Neural progenitor cell (in vitro differentiated cells): Measurements from ENCODE around the gene JAZF1. TPM values are rescaled to one million over a fixed set of nuclear protein-coding genes. Genes with fewer than 3 reads are reported as not detected.

ENCODE experiments used
- DNase-seq: peaks from one replicate; pipeline ENCODE4 v3.0.0-alpha.2; 2016; ENCODE audit warnings: low spot score
- H2AFZ ChIP-seq: fragments of 200-600 bp; sonication (generic); replicated peaks from 2 replicates; pipeline ENCODE4 v1.6.1; 2016; ENCODE audit warnings: antibody characterized with exemption
- H3F3A ChIP-seq: fragments of 200-600 bp; sonication (generic); 2 replicates; pipeline ENCODE4 v1.6.1; 2016; ENCODE audit warnings: antibody characterized with exemption, low read depth
- H3K27ac ChIP-seq: fragments of 200-600 bp; sonication (generic); 2 replicates; pipeline ENCODE4 v1.5.1; 2016; ENCODE audit warnings: mild to moderate bottlenecking
- H3K27me3 ChIP-seq: fragments of 200-600 bp; sonication (generic); 2 replicates; pipeline ENCODE4 v1.6.1; 2016; ENCODE audit warnings: mild to moderate bottlenecking, moderate library complexity
- H3K36me3 ChIP-seq: fragments of 200-600 bp; sonication (generic); 2 replicates; pipeline ENCODE4 v1.5.1; 2016
- H3K4me1 ChIP-seq: fragments of 200-600 bp; sonication (generic); 2 replicates; pipeline ENCODE4 v1.6.1; 2016; ENCODE audit warnings: mixed run types
- H3K4me2 ChIP-seq: fragments of 200-600 bp; sonication (generic); 2 replicates; pipeline ENCODE4 v1.6.1; 2016
- H3K4me3 ChIP-seq: fragments of 200-600 bp; sonication (generic); 2 replicates; pipeline ENCODE4 v1.5.1; 2016
- H3K79me2 ChIP-seq: fragments of 200-600 bp; sonication (generic); 2 replicates; pipeline ENCODE4 v1.6.1; 2016; ENCODE audit warnings: low read depth
- H3K9ac ChIP-seq: fragments of 200-600 bp; sonication (generic); 2 replicates; pipeline ENCODE4 v1.6.1; 2016
- H3K9me3 ChIP-seq: fragments of 200-600 bp; sonication (generic); 2 replicates; pipeline ENCODE4 v1.5.1; 2016; ENCODE audit warnings: low read depth
- H4K20me1 ChIP-seq: fragments of 200-600 bp; sonication (generic); 2 replicates; pipeline ENCODE4 v1.6.1; 2016; ENCODE audit warnings: low read depth
- H3K27ac Mint-ChIP-seq: 3 replicates; pipeline ENCODE4 v1.8.0; 2021; ENCODE audit warnings: mixed read lengths
- H3K27me3 Mint-ChIP-seq: 2 replicates; pipeline ENCODE4 v1.8.0; 2022; ENCODE audit warnings: low read depth, mild to moderate bottlenecking, inconsistent platforms, moderate library complexity, mixed read lengths; ENCODE audit not compliant: insufficient read depth
- H3K36me3 Mint-ChIP-seq: 3 replicates; pipeline ENCODE4 v1.8.0; 2021; ENCODE audit warnings: mixed read lengths
- H3K4me1 Mint-ChIP-seq: 3 replicates; pipeline ENCODE4 v1.8.0; 2021; ENCODE audit warnings: mixed read lengths
- H3K4me3 Mint-ChIP-seq: 3 replicates; pipeline ENCODE4 v1.8.0; 2021; ENCODE audit warnings: mild to moderate bottlenecking, moderate library complexity, mixed read lengths
- H3K9me3 Mint-ChIP-seq: 3 replicates; pipeline ENCODE4 v1.8.0; 2020; ENCODE audit warnings: mixed read lengths
- EZH2 ChIP-seq: fragments of 200-600 bp; sonication (generic); IDR thresholded peaks from 2 replicates; pipeline ENCODE4 v1.6.1; 2017; ENCODE audit warnings: antibody characterized with exemption, mild to moderate bottlenecking, moderate library complexity
- EZH2phosphoT487 ChIP-seq: fragments of 200-600 bp; sonication (generic); IDR thresholded peaks from 2 replicates; pipeline ENCODE4 v1.6.1; 2017; ENCODE audit warnings: antibody characterized with exemption
- total RNA-seq: library from RNA; depleted of rRNA; stranded (reverse); fragments of >200 nt; gene quantifications from 2 replicates; pipeline ENCODE4 v1.2.3, GENCODE V29; 2015; ENCODE audit warnings: low replicate concordance
- TF ChIP-seq, protein P1 (sequence below): fragments of 200-600 bp; sonication (generic); IDR thresholded peaks from 2 replicates; pipeline ENCODE4 v1.5.1; 2017; ENCODE audit warnings: antibody characterized with exemption, mild to moderate bottlenecking

The JAZF1 gene
- total RNA-seq, 1 donor from 2014 or later, result 3.1 TPM

DNA sequence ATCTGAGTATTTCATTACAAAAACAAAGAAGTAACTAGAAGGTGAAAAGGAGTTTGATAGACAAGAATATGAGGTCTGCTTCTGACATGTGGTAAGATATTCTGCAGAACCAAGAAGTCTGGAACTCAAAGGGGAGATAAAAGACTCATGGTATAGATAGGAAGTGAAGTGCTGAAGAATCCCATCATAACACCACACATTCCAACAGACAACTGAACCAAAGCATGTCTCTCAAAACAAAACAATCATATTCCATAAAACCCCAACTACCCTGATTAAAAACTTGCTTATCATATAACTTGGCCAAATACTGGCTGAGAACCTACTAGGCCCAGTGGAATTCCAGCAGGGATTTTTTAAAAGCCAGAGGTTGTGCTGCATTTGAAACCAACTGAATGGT lies 178.7 kb downstream of the JAZF1 start:
- no peaks in the 10 kb centered on the region for H3K9me3 Mint-ChIP-seq
- no peak overlapping the region for H3K4me3 Mint-ChIP-seq
- Histone ChIP-seq H3K4me2 (no peak overlapping the region), H3K36me3 (no peaks in the 10 kb centered on the region), H3K4me1 (no peaks in the 10 kb centered on the region), H3K4me3 (no peak overlapping the region), H4K20me1 (no peaks in the 10 kb centered on the region), H3K27me3 (no peaks in the 10 kb centered on the region), H3K27ac (no peak overlapping the region), H3K9ac (no peak overlapping the region), H2AFZ (no peak overlapping the region), H3F3A (no peaks in the 10 kb centered on the region), H3K79me2 (no peaks in the 10 kb centered on the region), H3K9me3 (no peaks in the 10 kb centered on the region)
- H3K36me3 Mint-ChIP-seq, result no peaks in the 10 kb centered on the region
- peaks cover 2% of the 10 kb centered on the region for H3K27me3 Mint-ChIP-seq
- H3K4me1 Mint-ChIP-seq, result peaks cover 7% of the 10 kb centered on the region
- no peak for DNase-seq
- H3K27ac Mint-ChIP-seq, result no peak overlapping the region
- TF ChIP-seq, protein P1, sequence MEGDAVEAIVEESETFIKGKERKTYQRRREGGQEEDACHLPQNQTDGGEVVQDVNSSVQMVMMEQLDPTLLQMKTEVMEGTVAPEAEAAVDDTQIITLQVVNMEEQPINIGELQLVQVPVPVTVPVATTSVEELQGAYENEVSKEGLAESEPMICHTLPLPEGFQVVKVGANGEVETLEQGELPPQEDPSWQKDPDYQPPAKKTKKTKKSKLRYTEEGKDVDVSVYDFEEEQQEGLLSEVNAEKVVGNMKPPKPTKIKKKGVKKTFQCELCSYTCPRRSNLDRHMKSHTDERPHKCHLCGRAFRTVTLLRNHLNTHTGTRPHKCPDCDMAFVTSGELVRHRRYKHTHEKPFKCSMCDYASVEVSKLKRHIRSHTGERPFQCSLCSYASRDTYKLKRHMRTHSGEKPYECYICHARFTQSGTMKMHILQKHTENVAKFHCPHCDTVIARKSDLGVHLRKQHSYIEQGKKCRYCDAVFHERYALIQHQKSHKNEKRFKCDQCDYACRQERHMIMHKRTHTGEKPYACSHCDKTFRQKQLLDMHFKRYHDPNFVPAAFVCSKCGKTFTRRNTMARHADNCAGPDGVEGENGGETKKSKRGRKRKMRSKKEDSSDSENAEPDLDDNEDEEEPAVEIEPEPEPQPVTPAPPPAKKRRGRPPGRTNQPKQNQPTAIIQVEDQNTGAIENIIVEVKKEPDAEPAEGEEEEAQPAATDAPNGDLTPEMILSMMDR, result no peak
- TF ChIP-seq EZH2phosphoT487 (no peak), EZH2 (no peak)

DNA sequence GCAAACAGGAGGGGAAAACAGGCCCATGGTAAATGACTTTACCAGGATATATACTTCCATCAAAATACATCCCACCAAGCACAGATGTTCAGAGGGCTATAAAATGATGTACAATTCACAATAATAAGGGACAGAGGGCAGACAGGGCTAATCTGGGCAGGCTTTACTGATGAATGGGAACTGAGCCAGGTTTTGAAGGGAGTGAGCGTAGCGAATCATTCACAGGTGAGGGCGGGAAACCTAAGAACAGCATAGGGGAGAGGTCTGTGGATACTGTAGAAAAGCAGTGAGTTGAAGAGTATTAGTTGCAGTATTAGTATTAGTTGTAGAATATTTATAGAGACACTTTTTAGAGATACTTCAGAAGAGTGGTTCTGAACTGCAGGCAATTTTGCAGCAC lies 180.8 kb downstream of the JAZF1 start:
- Histone ChIP-seq H2AFZ (no peak overlapping the region), H3K27me3 (no peaks in the 10 kb centered on the region), H3K79me2 (no peaks in the 10 kb centered on the region), H4K20me1 (no peaks in the 10 kb centered on the region), H3K4me2 (no peak overlapping the region), H3K9ac (no peak overlapping the region), H3K4me3 (no peak overlapping the region), H3K27ac (no peak overlapping the region), H3K9me3 (no peaks in the 10 kb centered on the region), H3F3A (no peaks in the 10 kb centered on the region), H3K4me1 (no peaks in the 10 kb centered on the region), H3K36me3 (no peaks in the 10 kb centered on the region)
- H3K36me3 Mint-ChIP-seq, result no peaks in the 10 kb centered on the region
- peaks cover 2% of the 10 kb centered on the region for H3K27me3 Mint-ChIP-seq
- DNase-seq, result no peak
- TF ChIP-seq, protein P1, result no peak
- TF ChIP-seq EZH2 (no peak), EZH2phosphoT487 (no peak)
- no peaks in the 10 kb centered on the region for H3K9me3 Mint-ChIP-seq
- no peak overlapping the region for H3K27ac Mint-ChIP-seq
- H3K4me1 Mint-ChIP-seq, result no peaks in the 10 kb centered on the region
- no peak overlapping the region for H3K4me3 Mint-ChIP-seq

DNA sequence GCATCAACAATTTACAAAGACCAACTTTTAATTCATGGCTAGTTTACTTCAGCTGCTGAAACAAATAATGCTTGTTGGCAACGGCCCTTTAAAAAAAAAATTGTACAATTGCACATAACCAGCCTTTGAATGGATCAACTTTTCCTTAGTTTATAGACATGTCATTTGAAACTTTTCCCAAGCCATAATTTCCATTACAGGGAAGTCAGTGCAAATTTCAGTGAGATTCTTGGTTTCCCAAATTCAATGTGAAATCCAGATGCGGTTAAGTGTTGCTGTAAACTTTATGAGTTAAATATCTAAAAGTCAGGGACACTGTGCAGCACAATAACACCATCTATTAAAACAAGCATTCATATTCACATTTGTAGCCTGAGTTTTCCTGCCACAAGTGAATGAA lies 182.2 kb downstream of the JAZF1 start:
- H3K79me2 ChIP-seq, result no peaks in the 10 kb centered on the region
- no peaks in the 10 kb centered on the region for H4K20me1 ChIP-seq
- DNase-seq, result no peak
- no peaks in the 10 kb centered on the region for H3K36me3 ChIP-seq
- H3K27ac Mint-ChIP-seq, result no peak overlapping the region
- no peaks in the 10 kb centered on the region for H3K27me3 ChIP-seq
- no peak overlapping the region for H2AFZ ChIP-seq
- no peak overlapping the region for H3K4me3 ChIP-seq
- no peaks in the 10 kb centered on the region for H3F3A ChIP-seq
- H3K27ac ChIP-seq, result no peak overlapping the region
- no peak overlapping the region for H3K9ac ChIP-seq
- H3K9me3 Mint-ChIP-seq, result no peaks in the 10 kb centered on the region
- no peaks in the 10 kb centered on the region for H3K36me3 Mint-ChIP-seq
- no peaks in the 10 kb centered on the region for H3K9me3 ChIP-seq
- TF ChIP-seq, protein P1, result no peak
- TF ChIP-seq EZH2phosphoT487 (no peak), EZH2 (no peak)
- H3K4me2 ChIP-seq, result no peak overlapping the region
- peaks cover under 1% of the 10 kb centered on the region for H3K4me1 ChIP-seq
- H3K27me3 Mint-ChIP-seq, result no peaks in the 10 kb centered on the region
- H3K4me1 Mint-ChIP-seq, result no peaks in the 10 kb centered on the region
- H3K4me3 Mint-ChIP-seq, result no peak overlapping the region
